GM21447 (cell line): ENCODE data around the gene HCFC2.

Source experiments
- ATAC-seq: cut with Tn5 transposase; IDR thresholded peaks from one replicate; pipeline ENCODE4 v1.9.1; 2021; ENCODE audit not compliant: unreplicated experiment

Gene HCFC2

DNA sequence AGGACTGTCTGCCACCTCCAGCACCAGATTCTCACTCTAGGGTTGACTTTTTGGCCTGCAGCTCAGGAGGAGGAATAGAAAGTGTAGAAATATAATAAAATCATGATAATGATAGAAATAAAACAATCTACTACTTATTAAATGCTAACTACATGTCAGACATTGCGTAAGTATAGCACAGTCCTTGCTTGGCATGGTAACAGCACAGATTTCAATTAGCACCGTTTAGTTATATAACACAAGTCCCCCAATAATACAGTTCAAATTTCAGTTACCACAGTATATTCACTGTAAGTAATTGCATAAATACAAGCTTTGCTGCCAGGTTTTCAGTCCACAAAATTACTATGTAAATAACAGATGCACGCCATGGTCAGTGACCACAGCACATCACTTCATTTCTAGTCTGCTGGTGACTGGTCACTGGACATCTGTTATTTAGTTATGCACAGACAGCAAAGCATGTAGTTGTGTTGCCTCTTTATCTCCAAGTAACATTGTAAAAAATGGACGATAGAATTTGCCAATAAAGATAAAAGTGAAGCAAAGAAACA is 7.8 kb upstream of the HCFC2 start:
- ATAC-seq: no peak

DNA sequence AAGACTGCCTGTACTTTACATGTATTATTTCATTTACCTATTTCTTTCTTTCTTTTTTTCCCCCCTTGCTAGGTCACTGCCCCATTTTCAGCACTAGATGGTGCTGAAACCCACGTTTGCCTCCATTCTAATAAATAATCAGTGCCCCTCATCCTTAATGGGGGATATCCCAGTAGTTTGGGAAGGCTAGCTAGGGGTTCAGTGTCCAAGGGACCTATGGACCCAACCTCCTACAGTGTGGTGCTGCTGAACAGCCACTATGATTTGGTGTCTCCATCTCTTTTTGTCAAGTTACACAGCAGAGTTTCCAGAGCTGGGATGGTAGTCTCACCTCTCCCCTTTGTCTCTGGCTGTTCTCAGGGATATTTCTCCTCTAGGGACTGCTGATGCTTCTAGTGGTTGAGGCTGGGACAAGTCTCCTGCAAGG is 6.5 kb upstream of the HCFC2 start:
- ATAC-seq: no peak

GRCh38 chr12:104058802-104059201 is 5.5 kb upstream of the HCFC2 start:
- ATAC-seq: no peak

GRCh38 chr12:104059963-104060362 is 4.4 kb upstream of the HCFC2 start:
- ATAC-seq: no peak

DNA sequence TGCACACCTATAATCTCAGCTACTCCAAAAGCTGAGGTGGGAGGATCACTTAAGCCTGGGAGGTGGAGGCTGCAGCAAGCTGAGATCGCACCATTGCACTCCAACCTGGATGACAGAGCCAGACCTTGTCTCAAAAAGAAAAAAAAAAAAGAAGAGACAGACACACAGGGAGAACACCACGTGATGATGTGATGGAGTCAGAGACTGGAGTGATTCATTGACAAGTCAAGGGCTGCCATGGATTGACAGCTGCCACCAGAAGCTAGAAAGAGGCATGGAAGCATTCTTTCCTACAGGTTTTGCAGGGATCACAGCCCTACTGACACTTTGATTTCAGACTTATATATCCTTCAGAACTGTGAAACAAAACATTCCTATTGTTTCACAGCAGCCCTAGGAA is 3.5 kb upstream of the HCFC2 start:
- ATAC-seq: no peak

- ATAC-seq: peak; percentile 29
These were observed 660 bp upstream of the HCFC2 start for GRCh38 chr12:104063712-104064030.

GRCh38 chr12:104064842-104065427 is 604 bp downstream of the HCFC2 start:
- ATAC-seq: peak; percentile 7

DNA sequence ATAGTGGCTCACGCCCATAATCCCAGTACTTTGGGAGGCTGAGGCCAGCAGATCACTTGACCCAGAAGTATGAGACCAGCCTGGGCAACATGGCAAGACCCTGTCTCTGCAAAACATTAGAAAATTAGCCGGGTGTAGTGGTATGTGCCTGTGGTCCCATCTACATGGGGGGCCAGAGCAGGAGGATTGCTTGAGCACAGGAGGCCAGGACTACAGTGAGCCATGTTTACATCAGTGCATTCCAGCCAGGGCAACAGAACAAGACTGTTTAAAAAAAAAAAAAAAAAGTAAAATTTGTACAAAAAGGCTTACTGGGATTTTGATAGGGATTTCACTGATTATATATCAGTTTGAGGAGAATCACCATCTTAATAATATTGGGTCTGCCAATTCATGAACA is 7.8 kb downstream of the HCFC2 start:
- no peak for ATAC-seq

DNA sequence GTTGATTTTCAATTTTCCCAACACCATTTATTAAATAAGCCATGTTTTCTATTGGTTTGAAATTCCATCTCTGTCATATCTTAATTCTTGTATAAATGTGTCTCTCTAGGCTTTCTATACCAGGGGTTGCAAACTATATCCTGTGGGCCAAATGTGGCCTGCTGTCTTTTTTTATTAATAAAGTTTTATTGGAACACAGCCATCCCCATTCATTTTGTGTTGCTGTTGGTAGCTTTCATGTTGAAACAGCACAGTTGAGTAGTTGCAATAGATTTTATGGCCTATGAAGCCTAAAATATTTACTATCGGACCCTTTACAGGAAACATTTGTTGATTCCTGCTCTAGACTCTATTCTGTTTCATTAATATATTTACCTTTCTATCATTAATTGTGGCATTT is 9.4 kb downstream of the HCFC2 start:
- no peak for ATAC-seq

DNA sequence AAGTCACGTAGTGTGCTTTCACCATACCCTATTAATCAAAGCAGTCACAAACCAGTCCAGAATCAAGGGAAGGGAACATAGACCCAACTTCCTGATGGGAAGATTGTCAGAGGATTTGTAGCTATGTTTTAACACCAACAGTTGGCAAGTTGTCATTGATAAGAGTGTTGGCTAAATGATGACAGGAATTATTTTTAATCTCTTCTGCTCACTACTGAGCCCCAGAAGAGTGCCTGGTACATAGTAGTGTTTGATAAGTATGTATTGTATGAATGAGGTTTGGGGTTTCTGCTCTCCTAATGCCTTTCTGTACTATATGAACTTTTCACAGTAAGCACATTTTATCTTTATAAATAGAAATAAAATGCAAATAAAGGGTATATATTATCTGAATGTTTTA is 14.7 kb downstream of the HCFC2 start:
- ATAC-seq: no peak

GRCh38 chr12:104080764-104081163 is 16.4 kb downstream of the HCFC2 start:
- no peak for ATAC-seq

GRCh38 chr12:104083769-104084475 is 19.6 kb downstream of the HCFC2 start:
- ATAC-seq: peak; percentile 89

DNA sequence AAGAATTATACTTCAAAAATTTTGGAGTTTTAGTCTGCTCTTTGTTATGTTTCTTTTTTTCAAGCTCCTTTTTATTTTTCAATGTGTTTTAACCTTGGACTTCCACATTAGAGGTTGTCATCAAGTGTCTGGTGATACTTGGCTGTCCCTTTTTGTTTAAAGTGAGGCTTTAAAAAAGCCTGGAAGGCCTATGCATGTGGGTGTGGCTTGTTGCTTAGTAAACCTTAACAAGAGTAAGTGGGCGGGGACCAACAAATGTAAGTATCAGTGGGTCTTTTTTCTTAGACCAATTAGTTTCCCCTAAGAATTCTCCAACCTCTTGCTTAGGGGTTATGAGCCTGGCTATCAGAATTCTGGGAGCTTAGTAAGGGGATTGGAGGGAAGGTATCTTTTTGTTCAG is 26.4 kb downstream of the HCFC2 start:
- no peak for ATAC-seq

- no peak for ATAC-seq
These were observed 26.8 kb downstream of the HCFC2 start for GRCh38 chr12:104091136-104091535.

DNA sequence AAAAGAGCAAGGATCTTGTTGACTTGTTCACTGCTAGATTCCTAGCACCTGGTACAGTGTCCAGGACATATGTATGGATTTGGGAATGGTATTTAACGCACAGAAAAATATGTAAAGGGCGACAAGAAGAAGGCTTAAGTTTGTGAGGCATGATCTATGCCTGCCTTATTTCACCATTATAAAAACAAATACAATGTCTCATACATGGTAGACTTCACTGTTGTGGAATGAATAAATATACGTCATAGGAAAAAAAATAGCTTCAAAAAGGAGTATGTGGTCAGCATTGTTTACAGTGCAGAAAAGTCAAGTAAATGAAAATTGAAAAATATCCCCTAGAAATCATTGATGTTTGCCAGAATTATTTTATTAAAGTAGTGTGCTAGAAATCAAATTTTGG is 30.0 kb downstream of the HCFC2 start:
- ATAC-seq: no peak

DNA sequence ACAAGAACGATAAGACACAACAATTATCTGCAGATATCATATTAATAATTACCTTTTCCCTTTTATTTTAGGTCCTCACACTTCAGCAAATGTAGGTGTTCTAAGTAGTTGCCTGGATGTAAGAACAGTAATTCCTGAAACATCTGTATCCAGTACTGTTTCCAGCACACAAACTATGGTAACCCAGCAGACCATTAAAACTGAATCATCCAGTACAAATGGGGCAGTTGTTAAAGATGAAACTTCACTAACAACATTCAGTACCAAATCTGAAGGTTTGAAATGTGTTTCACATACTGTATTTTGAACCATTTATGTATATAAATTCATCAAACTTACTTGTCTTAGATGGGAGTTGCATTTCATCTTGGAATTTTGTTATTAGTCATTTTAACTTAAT is 31.0 kb downstream of the HCFC2 start:
- no peak for ATAC-seq

GRCh38 chr12:104097954-104098353 is 33.6 kb downstream of the HCFC2 start:
- no peak for ATAC-seq

DNA sequence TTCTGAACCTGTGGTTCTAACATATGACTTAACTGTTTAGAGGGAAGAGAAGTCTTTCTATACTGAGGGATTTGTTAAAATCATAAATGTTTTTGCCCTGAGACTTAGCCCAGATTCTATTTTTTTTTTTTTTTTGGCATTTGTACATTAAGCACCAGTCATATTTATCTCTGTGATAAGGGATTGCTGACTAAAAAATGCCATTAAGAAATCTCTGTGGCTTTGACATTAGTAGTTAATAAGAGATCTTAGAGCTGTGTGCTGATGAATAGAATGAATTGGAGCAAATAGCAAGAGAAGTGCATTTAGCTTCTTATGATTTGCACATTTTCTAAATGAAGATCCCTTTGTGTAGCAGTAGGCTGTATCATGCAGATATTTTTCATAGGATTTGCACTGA is 41.1 kb downstream of the HCFC2 start:
- no peak for ATAC-seq

DNA sequence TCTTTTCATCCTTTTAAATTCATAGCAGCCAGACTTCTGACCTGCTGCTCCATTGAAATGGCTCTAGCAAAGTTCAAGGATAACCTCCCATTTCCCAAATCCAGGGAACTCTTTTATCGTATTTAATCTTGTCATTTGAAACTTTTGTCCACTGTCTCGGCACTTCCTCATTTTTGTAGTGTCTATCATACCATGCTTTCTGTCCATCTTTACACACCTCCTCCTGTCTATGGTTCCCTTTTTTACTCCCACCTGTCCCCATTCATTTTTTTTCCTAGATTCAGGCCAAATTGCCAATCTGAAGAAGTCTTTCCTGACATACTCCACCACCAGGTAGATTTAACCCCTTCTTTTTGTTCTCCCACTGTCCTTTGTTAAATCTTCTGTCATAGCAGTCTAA is 42.6 kb downstream of the HCFC2 start:
- ATAC-seq: no peak

DNA sequence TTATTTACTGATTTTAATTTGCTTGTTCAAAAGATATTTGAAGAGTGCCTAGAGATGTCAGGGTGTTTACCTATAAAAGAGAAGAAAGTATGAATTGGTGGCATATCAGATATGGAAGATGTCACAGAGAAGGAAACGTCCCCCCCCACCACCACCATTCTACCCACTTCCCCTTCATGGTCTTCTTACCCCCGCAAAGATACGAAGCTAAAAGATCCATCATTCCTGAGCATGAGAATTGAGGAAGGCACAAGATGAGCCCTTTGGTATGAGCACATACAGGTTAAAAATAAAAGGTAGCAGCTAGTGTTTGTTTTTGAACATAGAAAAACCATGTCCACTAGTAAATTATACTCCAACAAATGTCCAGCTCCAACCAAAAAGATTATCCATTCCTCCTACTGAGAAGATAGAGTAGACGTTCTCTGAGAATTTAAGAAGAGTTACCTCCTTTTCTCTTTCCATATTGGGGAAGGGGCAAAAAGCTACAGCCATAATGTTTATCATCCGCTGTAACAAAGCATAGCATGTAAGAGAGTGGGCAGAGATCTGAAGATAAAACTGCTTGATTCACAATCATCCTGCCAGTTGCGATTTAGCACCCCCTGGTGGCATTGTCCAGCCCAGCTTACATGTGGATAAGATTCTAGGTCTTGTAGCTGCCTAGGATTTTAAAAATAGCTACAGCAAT is 44.6 kb downstream of the HCFC2 start:
- ATAC-seq: peak; percentile 74

GRCh38 chr12:104109446-104110271 is 45.3 kb downstream of the HCFC2 start:
- ATAC-seq: no peak
